ENCODE measurements around the gene HEBP2.
"Not testable (repeated sequence)": the region's sequence is repeated elsewhere in the genome, so short reads cannot be mapped to it uniquely, and the experiment has no call there.

Gene HEBP2

DNA sequence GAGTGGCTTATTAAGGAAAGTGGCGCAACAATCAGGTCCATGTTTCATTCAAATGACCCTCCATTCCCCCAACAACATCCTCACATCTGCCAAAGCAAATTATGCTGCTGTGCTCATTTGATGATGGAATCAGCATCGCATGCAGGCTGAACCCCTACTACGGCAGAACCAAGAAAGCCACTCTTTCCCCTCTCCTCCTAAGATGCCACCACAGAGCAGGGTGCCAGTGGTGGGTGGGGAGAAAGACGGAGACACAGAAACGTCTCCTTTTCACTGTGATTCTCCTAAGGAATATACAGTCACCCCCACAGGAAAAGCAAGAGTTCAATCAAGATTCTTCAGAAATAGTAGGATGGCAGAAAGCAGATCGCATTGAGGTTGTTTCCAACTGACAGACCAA lies 17.1 kb downstream of the HEBP2 start:
- no peak for DNase-seq (ENCODE audit: low read depth, low spot score)
- no peak overlapping the region for H3K27ac ChIP-seq

DNA sequence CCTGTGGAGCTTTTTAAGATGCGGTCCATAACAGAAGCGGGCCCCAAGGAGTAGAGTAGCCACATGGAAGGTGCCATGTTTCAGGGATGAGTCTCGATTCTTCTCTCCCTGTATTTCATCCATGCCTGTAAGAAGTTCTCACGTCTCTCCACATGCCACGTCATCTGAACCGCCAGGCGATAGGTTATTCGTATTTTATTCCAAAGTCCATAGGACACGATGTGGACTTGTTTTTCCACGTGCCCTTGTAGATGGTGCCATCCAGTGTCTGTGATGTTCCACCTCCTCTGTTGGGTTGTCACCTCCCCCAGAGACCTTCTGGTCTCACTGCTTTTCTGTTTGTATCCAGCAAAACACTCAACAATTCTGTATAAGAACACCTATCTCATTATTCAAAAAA lies 17.6 kb downstream of the HEBP2 start:
- H3K27ac ChIP-seq = no peak overlapping the region
- DNase-seq (ENCODE audit: low read depth, low spot score) = no peak

DNA sequence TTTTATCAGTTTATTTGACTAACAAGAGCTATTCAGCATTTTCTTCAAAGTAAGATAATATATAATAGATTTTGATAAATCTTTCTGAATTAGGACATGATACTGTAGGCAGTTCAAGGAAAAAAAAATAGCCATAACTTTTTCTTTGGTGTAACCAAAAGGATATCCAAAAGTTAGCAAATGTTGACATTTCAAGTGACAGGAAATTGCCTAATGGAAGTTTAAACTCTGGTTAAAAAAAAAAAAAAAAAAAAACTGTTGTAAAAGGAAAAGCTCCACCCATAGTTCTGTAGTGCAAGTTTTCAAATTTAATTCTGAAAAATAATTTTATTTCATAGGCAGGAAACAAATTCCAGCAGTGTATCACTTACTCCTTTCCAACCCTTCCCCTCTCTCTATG lies 18.8 kb downstream of the HEBP2 start:
- no peak overlapping the region for H3K27ac ChIP-seq
- no peak for DNase-seq (ENCODE audit: low read depth, low spot score)

DNA sequence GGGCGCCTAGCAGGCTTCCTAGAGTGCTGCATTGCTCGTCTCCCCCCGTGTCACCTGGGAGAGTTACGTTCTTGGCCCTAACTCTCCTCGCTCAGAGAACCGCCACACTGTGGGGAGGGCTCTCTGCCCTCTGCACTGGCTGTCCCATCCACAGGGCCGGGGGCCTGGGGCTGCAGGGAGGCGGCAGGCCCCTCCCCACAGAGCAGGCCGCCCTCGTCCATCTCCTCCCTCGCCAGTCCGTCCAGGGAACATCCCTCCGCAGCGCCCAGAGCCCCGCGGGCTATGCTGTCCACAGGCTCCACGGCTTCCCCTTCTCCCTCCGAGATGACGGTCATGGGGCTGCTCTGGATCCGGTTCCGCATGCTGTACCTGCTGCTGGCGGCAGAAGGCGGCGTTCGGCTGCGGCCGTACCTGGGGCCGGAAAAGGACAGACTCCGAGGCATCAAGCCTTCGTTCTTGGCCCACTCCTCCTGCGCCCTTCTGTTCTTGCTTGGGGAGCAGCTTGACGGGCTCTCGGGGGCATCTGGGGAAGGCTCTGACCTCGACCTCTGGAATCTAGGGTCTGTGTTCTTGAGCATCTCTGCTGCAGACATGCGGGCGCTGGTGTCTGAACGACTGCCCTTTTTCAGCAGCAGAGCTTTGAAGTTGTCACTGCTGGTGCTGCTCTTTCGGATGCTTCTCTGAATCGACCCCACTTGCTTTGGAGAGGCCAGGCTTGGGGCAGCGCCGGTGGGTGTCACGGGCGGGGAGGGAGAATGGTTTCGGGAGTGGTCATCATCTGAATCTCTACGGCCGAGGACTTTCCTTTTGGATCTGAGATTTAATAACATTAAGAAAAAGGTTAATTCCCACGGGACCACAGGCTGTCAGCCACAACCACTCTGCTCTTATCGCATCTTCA lies 20.2 kb downstream of the HEBP2 start:
- no peak overlapping the region for H3K27ac ChIP-seq
- no peak for DNase-seq (ENCODE audit: low read depth, low spot score)

DNA sequence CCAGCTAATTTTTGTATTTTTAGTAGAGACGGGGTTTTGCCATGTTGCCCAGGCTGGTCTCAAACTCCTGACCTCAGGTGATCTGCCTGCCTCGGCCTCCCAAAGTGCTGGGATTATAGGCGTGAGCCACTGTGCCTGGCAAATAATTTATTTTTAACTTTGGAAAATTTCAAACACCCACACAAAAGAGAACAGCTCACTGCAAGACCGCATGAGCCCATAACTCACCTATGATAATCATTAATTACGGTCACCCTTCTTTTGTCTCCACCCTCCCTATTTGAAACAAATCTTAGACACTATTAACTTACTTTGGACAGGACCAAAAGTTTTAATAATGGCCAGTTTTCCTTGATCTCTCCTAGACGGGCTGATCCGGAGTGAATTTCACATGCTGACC lies 21.2 kb downstream of the HEBP2 start:
- DNase-seq (ENCODE audit: low read depth, low spot score); H3K27ac ChIP-seq: not testable (repeated sequence)

DNA sequence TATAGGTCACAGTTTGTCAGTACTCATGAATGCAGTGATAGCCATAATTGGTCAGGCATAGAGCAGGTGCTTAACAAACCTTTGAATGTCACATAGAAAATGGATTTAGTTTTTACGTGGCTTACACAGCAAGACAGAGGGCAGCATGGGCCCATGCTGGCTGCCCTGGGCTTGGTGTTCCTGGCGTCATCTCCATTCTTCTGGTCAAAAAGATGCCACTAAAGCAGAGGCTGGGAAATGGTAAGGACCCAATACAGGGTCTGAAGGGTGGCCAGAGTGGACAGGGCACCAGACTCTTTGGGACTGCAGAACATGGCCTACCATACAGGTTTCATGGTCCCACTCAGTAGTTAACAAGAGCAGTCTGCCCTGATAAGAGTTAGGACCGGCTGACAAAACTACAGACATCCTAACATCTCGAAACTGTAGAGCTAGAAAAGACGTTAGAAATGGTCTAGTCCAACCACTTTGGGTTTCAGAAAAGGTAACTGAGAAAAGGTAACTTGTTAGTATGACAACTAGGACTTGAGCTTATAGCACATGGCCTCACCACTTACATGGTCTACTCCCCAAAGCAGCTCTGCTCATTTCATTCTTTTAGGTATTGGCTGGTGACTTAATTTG lies 22.6 kb downstream of the HEBP2 start:
- no peak for DNase-seq (ENCODE audit: low read depth, low spot score)

DNA sequence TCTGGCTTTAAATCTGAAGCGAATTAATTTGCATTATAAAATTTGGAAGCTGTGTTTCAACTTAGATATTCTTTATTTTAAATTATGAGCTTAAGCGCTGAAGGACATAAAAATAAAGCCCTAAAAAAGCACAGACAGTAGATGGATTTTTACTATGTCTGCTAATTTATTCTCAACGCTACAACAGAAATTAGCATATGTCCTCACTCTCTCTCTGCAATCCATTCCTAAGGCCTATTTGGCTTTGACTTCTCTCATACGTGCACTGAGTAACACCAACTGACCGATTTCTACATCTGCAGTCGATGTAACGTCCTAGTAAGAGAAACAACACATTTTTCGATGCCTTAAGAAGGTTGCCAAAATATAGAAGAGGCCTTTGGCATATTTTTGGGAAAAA lies 23.7 kb downstream of the HEBP2 start:
- no peak overlapping the region for H3K27ac ChIP-seq
- no peak for DNase-seq (ENCODE audit: low read depth, low spot score)

More for the DNA sequence above, 22.6 kb downstream of the HEBP2 start:
- no peak overlapping the region for H3K27ac ChIP-seq

DNA sequence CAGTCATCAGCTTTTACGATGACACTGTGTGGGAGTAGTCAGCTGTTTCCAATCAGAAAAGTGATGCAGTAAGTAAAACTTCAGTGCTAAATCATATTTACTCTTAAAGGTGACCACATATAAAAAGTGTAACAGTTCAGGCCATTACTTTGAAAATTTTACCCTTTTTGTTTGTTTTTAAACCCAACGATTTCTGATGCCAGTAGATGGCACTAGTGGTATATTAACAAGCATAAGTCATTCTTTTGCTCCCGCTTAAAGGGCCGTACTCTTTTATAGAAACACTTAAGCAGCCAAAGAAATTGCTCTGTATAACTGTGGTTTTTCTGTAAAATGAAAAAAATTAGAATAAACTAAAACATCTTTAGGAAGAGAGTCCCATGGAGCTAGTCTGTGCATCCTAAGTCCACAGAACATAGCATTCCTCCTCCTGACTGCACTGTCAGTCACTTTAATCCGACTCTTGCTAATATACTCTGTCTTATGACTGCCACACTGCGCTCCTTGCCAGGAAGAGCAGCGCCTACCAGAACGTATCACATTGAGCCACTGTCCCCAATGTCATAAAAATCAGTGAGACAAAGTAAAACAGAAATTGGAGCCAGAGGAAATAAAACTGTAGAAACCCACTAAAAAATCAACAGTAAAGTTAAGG lies 25.0 kb downstream of the HEBP2 start:
- no peak overlapping the region for H3K27ac ChIP-seq
- no peak for DNase-seq (ENCODE audit: low read depth, low spot score)

DNA sequence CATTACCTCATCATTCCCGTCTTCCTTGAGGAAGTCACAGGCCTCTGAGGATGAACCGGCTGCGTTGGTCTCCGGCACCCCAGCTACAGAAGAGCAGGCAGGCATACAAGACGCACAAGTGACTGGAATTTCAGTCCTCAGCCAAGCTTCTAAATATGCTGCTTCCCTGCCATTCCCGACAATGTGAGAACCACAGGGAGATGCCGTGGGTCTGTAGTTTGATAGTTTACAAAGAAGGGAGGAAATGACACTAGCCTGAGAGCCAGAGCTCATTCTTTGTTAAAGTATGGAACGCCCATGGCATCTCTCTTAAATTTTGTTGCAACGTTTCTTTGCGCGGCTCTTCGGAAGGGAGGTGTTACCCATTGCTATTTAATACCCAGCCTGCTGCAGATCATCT lies 25.7 kb downstream of the HEBP2 start:
- H3K27ac ChIP-seq = no peak overlapping the region
- no peak for DNase-seq (ENCODE audit: low read depth, low spot score)

DNA sequence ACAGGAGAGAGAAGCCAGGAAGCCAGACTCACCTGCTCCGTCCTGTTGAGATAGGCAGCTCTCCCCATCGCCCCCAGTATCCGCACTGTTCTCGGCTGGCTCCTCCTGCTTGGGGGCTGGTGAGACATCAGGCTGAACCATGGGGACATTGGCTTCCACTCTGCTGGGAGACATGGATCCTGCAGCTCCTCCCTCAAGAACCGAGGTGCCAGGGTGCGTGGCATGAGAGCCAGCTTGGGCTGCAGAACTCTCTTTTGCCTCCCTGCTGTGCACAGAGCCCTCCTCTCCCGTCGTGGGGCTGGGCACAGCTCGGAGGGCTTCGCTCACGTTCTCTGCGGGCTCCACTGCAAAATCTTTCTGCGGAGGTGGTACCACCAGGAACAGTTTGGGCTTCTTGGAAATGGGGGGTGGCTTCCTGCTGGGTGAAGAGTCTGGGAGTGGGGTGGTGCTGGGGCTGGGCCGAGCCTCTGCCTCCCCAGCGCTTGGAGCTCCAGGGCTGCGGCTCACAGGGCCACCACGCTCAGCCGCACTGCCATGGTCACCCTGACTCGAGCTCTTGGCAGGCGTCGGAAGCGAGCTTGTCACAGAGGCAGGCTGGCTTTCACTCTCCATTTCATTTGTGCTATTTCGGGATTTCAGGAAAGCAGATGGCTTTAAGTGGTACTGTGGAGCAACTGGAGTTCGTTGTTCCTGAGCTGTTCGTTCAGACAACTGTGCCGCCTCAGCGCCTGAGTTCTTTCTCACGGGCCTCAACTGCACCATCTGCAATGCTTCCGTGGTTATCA lies 26.5 kb downstream of the HEBP2 start:
- no peak for DNase-seq (ENCODE audit: low read depth, low spot score)
- H3K27ac ChIP-seq = no peak overlapping the region

DNA sequence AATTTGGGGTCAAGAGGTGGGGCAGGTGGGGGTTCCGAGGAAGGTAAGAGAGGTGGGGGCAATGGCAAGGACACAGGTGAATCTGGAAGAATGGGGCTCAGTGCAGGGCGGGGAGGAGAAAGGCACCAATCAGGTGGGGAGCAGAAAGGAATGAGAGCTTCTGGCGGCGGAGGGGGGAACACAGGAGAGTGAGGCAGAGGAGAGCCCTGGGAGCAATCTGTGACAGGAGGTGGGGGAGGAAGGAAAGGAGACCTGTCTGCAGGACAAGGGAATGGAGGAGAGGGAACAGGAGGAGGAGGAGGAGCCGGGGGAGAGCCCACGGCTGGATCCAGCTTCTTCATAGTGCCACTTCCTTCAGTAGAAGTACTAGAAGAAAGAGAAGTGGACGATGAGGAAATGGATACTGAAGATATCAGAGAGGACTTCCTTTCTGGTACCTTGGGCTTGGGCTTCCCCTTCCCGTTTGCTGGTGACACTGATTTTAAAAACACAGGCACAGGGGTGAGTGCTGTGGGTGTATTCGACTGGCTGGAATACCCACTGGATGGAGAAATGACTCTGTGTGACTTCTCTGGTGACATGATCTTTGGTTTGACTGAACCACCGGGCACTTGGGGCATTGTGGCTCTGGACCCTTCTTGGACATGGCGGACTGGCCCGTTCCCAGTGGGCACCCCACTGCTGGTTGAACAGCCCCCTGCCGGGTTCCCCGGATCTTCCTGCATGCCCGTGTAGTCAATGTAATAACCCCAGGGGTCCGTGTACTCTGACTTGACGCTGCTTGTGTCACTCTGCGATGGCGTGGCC lies 27.4 kb downstream of the HEBP2 start:
- no peak overlapping the region for H3K27ac ChIP-seq
- no peak for DNase-seq (ENCODE audit: low read depth, low spot score)

DNA sequence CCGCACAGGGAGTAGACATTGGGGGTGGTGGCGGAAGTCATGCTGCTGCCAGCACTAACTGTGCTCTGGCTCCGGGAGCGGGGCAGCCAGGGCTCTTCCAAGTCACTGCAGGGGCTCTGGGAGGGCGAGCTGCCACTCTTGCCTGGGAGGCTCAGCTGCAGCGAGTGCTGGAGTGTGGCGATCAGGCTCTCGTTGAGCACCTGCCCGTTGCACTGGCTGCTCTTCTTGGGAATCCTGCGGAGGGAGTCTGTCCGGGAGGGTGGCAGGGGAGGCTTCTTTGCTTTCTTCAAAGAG lies 28.0 kb downstream of the HEBP2 start:
- H3K27ac ChIP-seq = no peak overlapping the region

DNA sequence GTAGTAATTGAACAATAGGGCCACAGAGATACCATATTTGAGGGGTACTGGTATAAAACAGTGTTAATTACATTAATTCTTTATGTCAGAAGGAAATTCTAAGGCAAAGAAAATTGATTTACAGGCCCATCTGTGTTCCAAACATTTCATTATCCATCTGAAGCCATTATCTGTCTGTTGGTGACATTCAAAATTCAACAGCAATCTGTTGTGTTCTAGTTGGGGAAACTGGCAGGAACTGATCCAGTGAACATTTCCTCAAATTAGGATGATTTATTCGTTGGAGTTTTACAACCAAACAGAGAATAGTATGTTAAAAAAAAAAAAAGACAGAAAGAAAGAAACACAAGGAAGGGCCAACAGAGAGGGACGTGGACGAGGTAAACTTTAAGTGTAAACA lies 30.1 kb downstream of the HEBP2 start:
- DNase-seq (ENCODE audit: low read depth, low spot score) = no peak
- H3K27ac ChIP-seq = no peak overlapping the region

More for the DNA sequence above, 28.0 kb downstream of the HEBP2 start:
- no peak for DNase-seq (ENCODE audit: low read depth, low spot score)

DNA sequence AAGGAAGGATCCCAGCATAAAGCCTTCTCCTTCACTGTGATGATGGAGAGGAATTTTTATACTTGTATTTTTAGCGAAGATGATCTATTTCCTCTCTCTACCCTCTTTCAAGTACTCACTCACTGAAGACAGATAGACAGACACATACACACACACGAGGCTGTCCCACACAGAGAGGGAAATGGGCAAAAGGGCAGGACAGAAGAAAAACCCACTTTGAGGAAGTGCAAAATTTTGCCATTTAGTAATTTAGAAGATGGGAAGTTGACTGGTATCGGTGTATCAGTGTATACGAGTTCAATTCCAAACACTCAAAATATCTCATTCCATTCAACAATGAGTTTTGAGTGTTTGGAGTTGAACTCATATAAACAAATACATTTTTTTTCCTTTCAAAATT lies 30.9 kb downstream of the HEBP2 start:
- DNase-seq (ENCODE audit: low read depth, low spot score) = no peak
- H3K27ac ChIP-seq = no peak overlapping the region

DNA sequence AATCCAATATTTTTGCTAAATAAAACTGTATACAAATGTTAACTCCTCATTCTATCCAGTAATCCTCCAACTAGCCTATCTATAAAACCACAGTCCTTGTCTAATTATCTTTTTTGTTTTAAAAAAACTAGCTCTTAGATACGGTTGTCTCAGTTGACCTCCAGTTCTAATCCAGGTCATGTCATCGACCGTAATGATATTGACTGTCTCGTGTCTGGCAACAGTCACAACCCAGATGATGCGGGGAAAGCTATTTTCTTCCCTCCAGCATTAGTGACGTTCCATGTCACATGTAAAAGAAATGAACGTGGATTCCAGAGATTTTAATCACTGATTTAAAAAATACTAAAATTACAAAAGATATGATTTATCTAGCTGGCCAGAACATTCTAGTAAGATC lies 35.5 kb downstream of the HEBP2 start:
- H3K27ac ChIP-seq = no peak overlapping the region
- DNase-seq (ENCODE audit: low read depth, low spot score) = no peak

DNA sequence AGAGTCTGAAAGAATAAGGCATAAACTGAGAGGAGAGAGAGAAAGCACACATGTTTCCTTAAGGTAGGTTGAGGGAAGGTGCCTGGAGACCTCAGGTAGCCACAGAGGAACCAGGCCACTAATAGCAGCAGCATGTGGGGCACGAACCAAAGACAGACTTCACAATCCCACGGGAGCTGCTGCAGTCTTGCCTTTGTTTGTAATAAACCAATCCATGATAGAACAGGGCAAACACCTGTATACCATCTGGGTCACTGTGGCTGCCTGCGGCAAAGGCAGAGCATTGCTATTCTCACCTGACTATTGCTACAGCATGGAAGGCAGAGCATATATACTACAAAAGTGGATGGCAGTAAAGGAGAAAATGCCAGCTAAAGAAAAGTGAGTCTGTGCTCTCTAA lies 36.3 kb downstream of the HEBP2 start:
- H3K27ac ChIP-seq = no peak overlapping the region
- no peak for DNase-seq (ENCODE audit: low read depth, low spot score)

DNA sequence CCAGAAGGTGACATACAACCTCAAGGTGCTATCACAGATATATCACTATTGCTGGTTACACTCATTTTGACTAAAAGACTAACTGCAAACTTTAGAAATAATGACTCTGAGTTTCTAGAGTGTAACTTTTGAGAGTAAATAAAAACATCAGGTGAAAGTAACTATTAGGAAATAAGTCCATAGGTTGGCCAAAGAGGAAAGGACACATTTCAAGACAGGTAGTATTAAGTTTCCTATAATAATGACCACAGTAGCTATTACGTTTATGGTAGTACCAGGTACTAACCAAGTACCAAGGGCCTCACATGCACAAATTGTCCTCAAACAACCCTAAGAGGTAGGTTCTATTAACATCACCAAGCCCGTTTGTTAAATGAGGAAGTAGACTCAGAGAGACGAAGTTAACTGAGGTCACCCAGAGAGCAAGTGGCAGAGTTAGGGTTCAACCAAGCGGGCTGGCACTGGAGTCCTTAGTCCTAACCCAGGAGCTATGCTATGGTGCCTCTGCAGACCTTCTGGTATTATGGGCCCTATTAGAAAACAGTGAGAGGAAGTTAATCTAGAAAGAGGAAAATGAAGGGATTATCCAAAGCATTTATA lies 36.8 kb downstream of the HEBP2 start:
- DNase-seq (ENCODE audit: low read depth, low spot score) = no peak
- no peak overlapping the region for H3K27ac ChIP-seq

DNA sequence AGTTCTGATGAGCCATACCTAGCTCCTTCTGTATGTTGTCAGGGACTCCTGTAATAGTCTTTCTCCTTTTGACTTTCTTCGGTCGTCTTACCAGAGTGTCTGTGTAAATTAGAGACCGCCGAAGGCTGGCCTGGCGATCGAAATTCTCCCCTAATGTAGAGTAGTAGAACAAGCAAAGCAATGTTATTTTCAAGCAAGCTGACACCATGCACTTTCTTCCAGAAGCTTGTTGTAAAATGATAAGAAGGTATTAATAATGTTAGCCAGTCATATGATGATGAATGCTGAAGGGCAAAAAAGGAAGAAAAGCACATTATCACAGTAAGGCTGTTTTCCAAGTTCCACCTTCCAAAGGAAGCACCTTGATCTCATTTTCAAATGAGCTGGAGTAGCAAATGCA lies 37.9 kb downstream of the HEBP2 start:
- H3K27ac ChIP-seq = no peak overlapping the region
- DNase-seq (ENCODE audit: low read depth, low spot score) = no peak

DNA sequence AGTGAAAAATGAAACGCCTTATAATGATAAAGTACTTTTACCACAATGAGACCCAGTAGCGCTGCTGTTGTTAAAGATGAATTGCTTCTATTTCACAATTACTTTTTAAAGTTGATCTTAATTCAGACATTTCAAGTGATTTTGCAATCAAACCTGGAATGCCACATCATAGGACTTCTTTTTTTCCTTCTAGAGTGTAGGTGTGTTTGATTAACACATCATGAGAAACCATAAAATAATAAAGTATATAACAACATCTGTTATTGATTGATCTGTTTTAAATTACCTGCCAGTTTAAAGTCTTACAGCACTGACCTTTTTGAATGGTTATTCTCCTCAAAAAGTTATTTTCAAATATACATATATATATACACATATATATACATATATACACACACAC lies 38.6 kb downstream of the HEBP2 start:
- no peak for DNase-seq (ENCODE audit: low read depth, low spot score)
- H3K27ac ChIP-seq = no peak overlapping the region

DNA sequence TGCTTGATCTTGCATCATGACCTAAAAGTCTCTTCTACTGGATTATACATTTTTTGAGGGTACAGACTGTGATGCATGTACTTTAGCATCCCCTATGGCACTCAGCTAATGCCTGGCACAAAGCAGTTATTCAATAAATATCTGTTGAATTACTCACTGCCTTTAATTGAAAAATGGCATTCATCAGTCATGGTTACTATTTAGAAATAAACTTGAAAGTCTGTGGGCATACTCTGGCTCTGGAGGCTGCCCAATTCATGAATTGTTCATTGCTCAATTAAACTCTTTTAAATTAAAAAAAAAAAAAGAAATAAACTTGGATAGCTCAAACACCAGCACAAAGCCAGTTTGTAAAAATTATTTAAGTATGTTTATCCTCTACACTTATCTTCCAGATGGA lies 40.0 kb downstream of the HEBP2 start:
- DNase-seq (ENCODE audit: low read depth, low spot score) = no peak
- no peak overlapping the region for H3K27ac ChIP-seq
